Activated CD8-positive, alpha-beta memory T cell treated with anti-CD3 and anti-CD28 coated beads, Interleukin-2, amount 10 ng/mL, durations not matched to agents 7 days and 5 days (primary cell): Measurements from ENCODE around the gene SERPINC1. TPM values are rescaled to one million over a fixed set of nuclear protein-coding genes. Genes with fewer than 3 reads are reported as not detected.

ENCODE experiments used
- total RNA-seq, 2 experiments: library from RNA; stranded (reverse); gene quantifications; one replicate each; pipeline ENCODE4 v1.2.3, GENCODE V29; 2021

Gene SERPINC1
- total RNA-seq, 2 experiments from 2014 or later = not detected

Other genes starting within 250 kb of the SERPINC1 start
- under 1 TPM in 1 of 2 experiments, not detected in 1; 0.20 TPM for gene ANKRD45, start 247.5 kb downstream of the SERPINC1 start, total RNA-seq
- gene KLHL20, start 202.3 kb downstream of the SERPINC1 start, total RNA-seq = 10 to 100 TPM; 18.8 to 25.0 TPM
- gene DARS2, start 92.7 kb downstream of the SERPINC1 start, total RNA-seq = 10 to 100 TPM; 28.7 to 32.3 TPM
- gene CENPL, start 92.4 kb downstream of the SERPINC1 start, total RNA-seq = 10 to 100 TPM; 35.4 to 42.0 TPM
- gene GAS5, start 49.3 kb downstream of the SERPINC1 start, total RNA-seq = 100 to 1,000 TPM; 418 to 494 TPM
- 10 to 100 TPM in 1 of 2 experiments, 1 to 10 TPM in 1; 9.5 to 13.3 TPM for gene ZBTB37, start 48.9 kb downstream of the SERPINC1 start, total RNA-seq
- 10 to 100 TPM; 37.1 to 38.0 TPM for gene RC3H1, start 105.0 kb upstream of the SERPINC1 start, total RNA-seq
- gene RABGAP1L, start 242.2 kb upstream of the SERPINC1 start, total RNA-seq = 10 to 100 TPM; 60.5 to 83.5 TPM